ENCODE results near the gene TRIP6. TPM values are rescaled to one million over a fixed set of nuclear protein-coding genes. Genes with fewer than 3 reads are reported as not detected.

TRIP6 gene
- total RNA-seq, 1 donor from 2014 or later, result 43.6 TPM

GRCh38 chr7:100874577-100875355 lies 7.6 kb downstream of the TRIP6 start, which contains the start of gene SRRT:
SRRT (plus strand) TSS chr7:100875103; CDS start chr7:100875591, 488 bp downstream.
- DNase-seq, result peak; percentile 99

GRCh38 chr7:100875356-100875751 lies 8.2 kb downstream of the TRIP6 start:
- no peak for DNase-seq

GRCh38 chr7:100878013-100878412 lies 10.8 kb downstream of the TRIP6 start:
- DNase-seq, result no peak

GRCh38 chr7:100878685-100879084 lies 11.5 kb downstream of the TRIP6 start:
- no peak for DNase-seq

GRCh38 chr7:100879685-100880261 lies 12.6 kb downstream of the TRIP6 start:
- no peak for DNase-seq

GRCh38 chr7:100880645-100881044 lies 13.5 kb downstream of the TRIP6 start:
- no peak for DNase-seq

GRCh38 chr7:100881136-100881535 lies 13.9 kb downstream of the TRIP6 start:
- DNase-seq, result no peak

- no peak for DNase-seq
Observed at GRCh38 chr7:100882201-100882600, 15.0 kb downstream of the TRIP6 start.

- no peak for DNase-seq
Observed at GRCh38 chr7:100882785-100883526, 15.8 kb downstream of the TRIP6 start.

- no peak for DNase-seq
Observed at GRCh38 chr7:100884736-100885439, 17.7 kb downstream of the TRIP6 start.

- no peak for DNase-seq
Observed at GRCh38 chr7:100885440-100886141, 18.4 kb downstream of the TRIP6 start.

GRCh38 chr7:100886142-100886935 lies 19.2 kb downstream of the TRIP6 start:
- DNase-seq, result no peak

- no peak for DNase-seq
Observed at GRCh38 chr7:100886936-100887515, 19.8 kb downstream of the TRIP6 start.

- peak; percentile 51 for DNase-seq
Observed at GRCh38 chr7:100887516-100888290, 20.5 kb downstream of the TRIP6 start.

- DNase-seq, result no peak
Observed at GRCh38 chr7:100888291-100888987, 21.3 kb downstream of the TRIP6 start.

- DNase-seq, result no peak
Observed at GRCh38 chr7:100888988-100889750, 22.0 kb downstream of the TRIP6 start, which contains the start of gene UFSP1. UFSP1 (minus strand) TSS chr7:100889715; CDS start chr7:100889271, 444 bp downstream.

- DNase-seq, result no peak
Observed at GRCh38 chr7:100890653-100891567, 23.7 kb downstream of the TRIP6 start.

Data from dermis blood vessel endothelial cell (primary cell).